H9 (cell line): Measurements from ENCODE around the gene PLN. TPM values are rescaled to one million over a fixed set of nuclear protein-coding genes. Genes with fewer than 3 reads are reported as not detected.

ENCODE experiments used
- DNase-seq: peaks from one replicate; pipeline ENCODE4 v3.0.0-alpha.2; 2017
- H2AFZ ChIP-seq: one replicate; pipeline ENCODE4 v1.6.1; 2013; ENCODE audit warnings: mild to moderate bottlenecking, low read length, control low read depth, moderate library complexity
- H2AK5ac ChIP-seq: 2 replicates; pipeline ENCODE4 v1.6.1; 2013; ENCODE audit warnings: low read length, control low read depth, mixed read lengths; ENCODE audit not compliant: insufficient read length
- H2BK120ac ChIP-seq: one replicate; pipeline ENCODE4 v1.6.1; 2013; ENCODE audit warnings: low read depth, mild to moderate bottlenecking, low read length, control low read depth, inconsistent platforms; ENCODE audit not compliant: poor library complexity, severe bottlenecking
- H2BK12ac ChIP-seq: 2 replicates; pipeline ENCODE4 v1.6.1; 2013; ENCODE audit warnings: low read length, control low read depth, mixed read lengths, low read depth; ENCODE audit not compliant: insufficient read length
- H2BK15ac ChIP-seq: 2 replicates; pipeline ENCODE4 v1.6.1; 2013; ENCODE audit warnings: low read depth, low read length, control low read depth
- H2BK20ac ChIP-seq: one replicate; pipeline ENCODE4 v1.6.1; 2013; ENCODE audit warnings: low read depth, mild to moderate bottlenecking, low read length, control low read depth, inconsistent platforms; ENCODE audit not compliant: poor library complexity, severe bottlenecking
- H2BK5ac ChIP-seq: 2 replicates; pipeline ENCODE4 v1.6.1; 2013; ENCODE audit warnings: low read length, control low read depth, mixed read lengths; ENCODE audit not compliant: insufficient read length
- H3K14ac ChIP-seq: 2 replicates; pipeline ENCODE4 v1.6.1; 2013; ENCODE audit warnings: low read length, control low read depth; ENCODE audit not compliant: insufficient read depth
- H3K18ac ChIP-seq: 2 replicates; pipeline ENCODE4 v1.6.1; 2013; ENCODE audit warnings: low read depth, mild to moderate bottlenecking, mixed read lengths, low read length, control low read depth; ENCODE audit not compliant: insufficient read length
- H3K23ac ChIP-seq: 2 replicates; pipeline ENCODE4 v1.6.1; 2013; ENCODE audit warnings: low read length, control low read depth, mixed read lengths, low read depth; ENCODE audit not compliant: insufficient read length
- H3K23me2 ChIP-seq: 2 replicates; pipeline ENCODE4 v1.6.1; 2013; ENCODE audit warnings: low read depth, mild to moderate bottlenecking, mixed read lengths, low read length, control low read depth; ENCODE audit not compliant: insufficient read length, poor library complexity, severe bottlenecking
- H3K27ac ChIP-seq: 2 replicates; pipeline ENCODE4 v1.5.1; 2013; ENCODE audit warnings: low read length, control low read depth, mixed read lengths, low read depth; ENCODE audit not compliant: insufficient read length
- H3K27me3 ChIP-seq: 2 replicates; pipeline ENCODE4 v1.6.1; 2013; ENCODE audit warnings: low read length, control low read depth, inconsistent platforms; ENCODE audit not compliant: insufficient read depth
- H3K4ac ChIP-seq: 2 replicates; pipeline ENCODE4 v1.6.1; 2013; ENCODE audit warnings: low read depth, mild to moderate bottlenecking, control low read depth, inconsistent platforms, low read length, moderate library complexity
- H3K4me1 ChIP-seq: 2 replicates; pipeline ENCODE4 v1.6.1; 2013; ENCODE audit warnings: low read length, control low read depth, inconsistent platforms; ENCODE audit not compliant: insufficient read depth
- H3K4me2 ChIP-seq: 2 replicates; pipeline ENCODE4 v1.6.1; 2013; ENCODE audit warnings: low read length, control low read depth, mixed read lengths; ENCODE audit not compliant: insufficient read length, insufficient read depth
- H3K56ac ChIP-seq: 2 replicates; pipeline ENCODE4 v1.6.1; 2013; ENCODE audit warnings: low read depth, mild to moderate bottlenecking, mixed read lengths, low read length, control low read depth; ENCODE audit not compliant: insufficient read length
- H3K79me1 ChIP-seq: 2 replicates; pipeline ENCODE4 v1.6.1; 2013; ENCODE audit warnings: low read depth, mild to moderate bottlenecking, moderate library complexity, low read length, control low read depth, inconsistent platforms; ENCODE audit not compliant: insufficient read depth, poor library complexity, severe bottlenecking
- H3K79me2 ChIP-seq: 2 replicates; pipeline ENCODE4 v1.6.1; 2013; ENCODE audit warnings: low read length, control low read depth, inconsistent platforms; ENCODE audit not compliant: insufficient read depth
- H3K9ac ChIP-seq: 2 replicates; pipeline ENCODE4 v1.6.1; 2013; ENCODE audit warnings: low read length, control low read depth, mixed read lengths; ENCODE audit not compliant: insufficient read length; ENCODE audit errors: extremely low read depth
- H3K9me3 ChIP-seq: one replicate; pipeline ENCODE4 v1.6.1; 2013; ENCODE audit warnings: low read depth, low read length, inconsistent platforms; ENCODE audit not compliant: control insufficient read depth
- H3T11ph ChIP-seq: one replicate; pipeline ENCODE4 v1.6.1; 2013; ENCODE audit warnings: mild to moderate bottlenecking, low read length, control low read depth, inconsistent platforms
- H4K20me1 ChIP-seq: one replicate; pipeline ENCODE4 v1.6.1; 2013; ENCODE audit not compliant: control insufficient read depth, insufficient read length, insufficient read depth
- H4K5ac ChIP-seq: 2 replicates; pipeline ENCODE4 v1.6.1; 2013; ENCODE audit warnings: low read depth, mild to moderate bottlenecking, mixed read lengths, low read length, control low read depth; ENCODE audit not compliant: insufficient read length
- H4K8ac ChIP-seq: replicated peaks from 2 replicates; pipeline ENCODE4 v1.6.1; 2013; ENCODE audit warnings: low read length, control low read depth, mixed read lengths, low read depth; ENCODE audit not compliant: insufficient read length
- H4K91ac ChIP-seq: 2 replicates; pipeline ENCODE4 v1.6.1; 2013; ENCODE audit warnings: low read depth, mild to moderate bottlenecking, moderate library complexity, mixed read lengths, low read length, control low read depth; ENCODE audit not compliant: insufficient read length
- H3K27ac Mint-ChIP-seq, 3 experiments: 2 replicates in 2 of 3; 3 replicates in 1 of 3; pipeline ENCODE4 v1.8.0; 2020 to 2021; ENCODE audit warnings: mixed read lengths in 3 of 3, mild to moderate bottlenecking in 1 of 3, moderate library complexity in 1 of 3
- H3K27me3 Mint-ChIP-seq: 2 replicates; pipeline ENCODE4 v1.8.0; 2021; ENCODE audit warnings: low read depth, mild to moderate bottlenecking, moderate library complexity, mixed read lengths
- H3K36me3 Mint-ChIP-seq, 3 experiments: 2 replicates in 2 of 3; 3 replicates in 1 of 3; pipeline ENCODE4 v1.8.0; 2020 to 2021; ENCODE audit warnings: low read depth in 3 of 3, mixed read lengths in 3 of 3; ENCODE audit not compliant: insufficient read depth in 1 of 3
- H3K4me1 Mint-ChIP-seq, 2 experiments: 2 replicates each; pipeline ENCODE4 v1.8.0; 2020; ENCODE audit warnings: mixed read lengths in 2 of 2
- H3K4me3 Mint-ChIP-seq, 2 experiments: 2 replicates in 1 of 2; 3 replicates in 1 of 2; pipeline ENCODE4 v1.8.0; 2020 to 2021; ENCODE audit warnings: mild to moderate bottlenecking in 2 of 2, mixed read lengths in 2 of 2, moderate library complexity in 1 of 2
- H3K9me3 Mint-ChIP-seq, 2 experiments: 2 replicates in 1 of 2; 3 replicates in 1 of 2; pipeline ENCODE4 v1.8.0; 2020; ENCODE audit warnings: mild to moderate bottlenecking in 2 of 2, mixed read lengths in 2 of 2, moderate library complexity in 1 of 2
- CTCF ChIP-seq: fragments of 200-600 bp; sonication (generic); conservative IDR thresholded peaks from 3 replicates; pipeline ENCODE4 v1.8.0; 2021; ENCODE audit warnings: antibody characterized with exemption, mild to moderate bottlenecking
- WGBS: extraction: QIAGEN DNeasy Blood & Tissue Kit; methylation state at CpG from one replicate; pipeline ENCODE4 v1.1.7; 2013; ENCODE audit warnings: missing lambda C conversion rate, low lambda C conversion rate, mixed read lengths; ENCODE audit not compliant: insufficient read length; ENCODE audit errors: extremely low coverage; 5-methylcytosine and 5-hydroxymethylcytosine counted together
- total RNA-seq: library from RNA; stranded (reverse); gene quantifications from 2 replicates; pipeline ENCODE4 v1.2.1, GENCODE V29; 2021

The PLN gene
- total RNA-seq, 1 experiment from 2014 or later, result not detected

- no peak overlapping the region for H3K27ac ChIP-seq
- no peaks in the 10 kb centered on the region for H3K27me3 Mint-ChIP-seq
- no peak for DNase-seq
- peaks cover 6 to 12% of the 10 kb centered on the region in 2 experiments for H3K4me1 Mint-ChIP-seq
- H3K14ac ChIP-seq, result no peak overlapping the region
- H3K79me1 ChIP-seq, result peaks cover 6% of the 10 kb centered on the region
- no peak overlapping the region for H3K18ac ChIP-seq
- no peak overlapping the region for H3K4ac ChIP-seq
- no peak overlapping the region for H2BK15ac ChIP-seq
- no peak overlapping the region for H3K23ac ChIP-seq
- TF ChIP-seq CTCF, result no peak
- no peak overlapping the region for H2AFZ ChIP-seq
- H3K36me3 Mint-ChIP-seq, result no peaks in the 10 kb centered on the region
- no peak overlapping the region for H2BK12ac ChIP-seq
- H4K20me1 ChIP-seq, result no peaks in the 10 kb centered on the region
- H3T11ph ChIP-seq, result no peak overlapping the region
- H3K27me3 ChIP-seq, result no peaks in the 10 kb centered on the region; the same call in 1 of the 2 replicates
- no peak overlapping the region for H2BK20ac ChIP-seq
- H4K91ac ChIP-seq, result no peak overlapping the region
- no peak overlapping the region for H3K9ac ChIP-seq
- H3K27ac Mint-ChIP-seq, result no peak overlapping the region; a peak in 1 of 7 replicates
- no peaks in the 10 kb centered on the region for H3K79me2 ChIP-seq
- WGBS, result no CpG with 5 or more reads among the region's 1 CpG
- H4K8ac ChIP-seq, result no peak overlapping the region
- no peak overlapping the region for H2BK5ac ChIP-seq
- no peak overlapping the region for H3K4me2 ChIP-seq
- peak overlapping the region; percentile 61 for H2BK120ac ChIP-seq
- no peak overlapping the region for H3K4me3 Mint-ChIP-seq
- H3K56ac ChIP-seq, result no peak overlapping the region
- H3K9me3 ChIP-seq, result no peaks in the 10 kb centered on the region
- H3K23me2 ChIP-seq, result no peaks in the 10 kb centered on the region
- no peak overlapping the region for H4K5ac ChIP-seq
- peaks cover 3% of the 10 kb centered on the region; the same call in 1 of the 2 replicates for H3K4me1 ChIP-seq
- H2AK5ac ChIP-seq, result no peak overlapping the region
- H3K9me3 Mint-ChIP-seq, result no peaks in the 10 kb centered on the region
These were observed 14.9 kb downstream of the PLN start for GRCh38 chr6:118562959-118563358.
